A549 (cell line): ENCODE results near the gene IRAK1. TPM values are rescaled to one million over a fixed set of nuclear protein-coding genes. Genes with fewer than 3 reads are reported as not detected.
"Not testable (repeated sequence)": the region's sequence is repeated elsewhere in the genome, so short reads cannot be mapped to it uniquely, and the experiment has no call there.

Experiments
- ATAC-seq, 2 experiments: fragments of 200-7000 bp in 1 of 2; fragments of >200 bp in 1 of 2; cut with Nextera tagmentation in 1 of 2; cut with Tn5 transposase in 1 of 2; 3 replicates each; pipeline versions ENCODE4 v1.8.0 to v1.9.1; 2018 to 2020; ENCODE audit warnings: mild to moderate bottlenecking in 1 of 2, moderate library complexity in 1 of 2
- CTCF ChIA-PET: fragments of 300-600 bp; sonication (Branson Sonifier 250); formaldehyde crosslinking; extraction: SDS; loops from one replicate; lab custom pipeline; 2021; ENCODE audit warnings: antibody characterized with exemption, inconsistent platforms; lab: Yijun Ruan, JAX
- POLR2A ChIA-PET: fragments of 350-600 bp; formaldehyde crosslinking; extraction: SDS; loops from one replicate; lab custom pipeline; 2021; ENCODE audit warnings: antibody characterized with exemption, inconsistent platforms; lab: Yijun Ruan, JAX
- DNase-seq, 2 experiments: peaks; one replicate each; pipeline versions ENCODE4 v3.0.0 to v3.0.0-alpha.2; 2011 to 2016; ENCODE audit warnings: low read depth in 1 of 2, low spot score in 1 of 2
- FAIRE-seq: peaks from 2 replicates; lab custom pipeline; 2011; peaks lifted over from hg19 to GRCh38; lab: Jason Lieb, UNC
- H3K27ac ChIP-seq, 2 experiments: fragments of >200 bp; sonication (Bioruptor Twin); formaldehyde crosslinking; 3 replicates each; pipeline ENCODE4 v1.5.1; 2016 to 2017
- H3K4me1 ChIP-seq: fragments of >200 bp; sonication (Bioruptor Twin); formaldehyde crosslinking; 3 replicates; pipeline ENCODE4 v1.6.1; 2016
- H3K4me2 ChIP-seq: fragments of >200 bp; sonication (Bioruptor Twin); formaldehyde crosslinking; 3 replicates; pipeline ENCODE4 v1.6.1; 2016
- H3K4me3 ChIP-seq: fragments of >200 bp; sonication (Bioruptor Twin); formaldehyde crosslinking; 3 replicates; pipeline ENCODE4 v1.5.1; 2016
- H3K9me3 ChIP-seq: fragments of >200 bp; sonication (Bioruptor Twin); formaldehyde crosslinking; 3 replicates; pipeline ENCODE4 v1.6.1; 2016
- BCL3 ChIP-seq: fragments of >200 bp; sonication (Bioruptor Twin); formaldehyde crosslinking; IDR thresholded peaks from 3 replicates; pipeline ENCODE4 v1.6.1; 2016
- CBX2 ChIP-seq: fragments of 200-600 bp; sonication (generic); IDR thresholded peaks from 2 replicates; pipeline ENCODE4 v1.6.1; 2016; ENCODE audit warnings: low read depth, mild to moderate bottlenecking, borderline replicate concordance
- CBX8 ChIP-seq: fragments of 200-600 bp; sonication (generic); IDR thresholded peaks from 2 replicates; pipeline ENCODE4 v1.6.1; 2016
- CTCF ChIP-seq: fragments of >200 bp; sonication (Bioruptor Twin); formaldehyde crosslinking; IDR thresholded peaks from 3 replicates; pipeline ENCODE4 v1.5.1; 2016
- EP300 ChIP-seq, 2 experiments: fragments of >200 bp; sonication (Bioruptor Twin); formaldehyde crosslinking; IDR thresholded peaks; 2 replicates in 1 of 2; 3 replicates in 1 of 2; pipeline ENCODE4 v1.6.1; 2016 to 2017
- ESRRA ChIP-seq: fragments of 150-350 bp; IDR thresholded peaks from 2 replicates; pipeline ENCODE4 v1.6.1; 2014; ENCODE audit warnings: mild to moderate bottlenecking, low read length, borderline replicate concordance
- GATA3 ChIP-seq: IDR thresholded peaks from 2 replicates; pipeline ENCODE4 v1.6.1; 2012; ENCODE audit warnings: borderline replicate concordance
- HDAC2 ChIP-seq: fragments of 200-600 bp; sonication (generic); IDR thresholded peaks from 2 replicates; pipeline ENCODE4 v1.6.1; 2016
- HES2 ChIP-seq: fragments of >200 bp; sonication (Bioruptor Twin); formaldehyde crosslinking; IDR thresholded peaks from 2 replicates; pipeline ENCODE4 v1.6.1; 2016
- HOXA7 ChIP-seq: fragments of 250-450 bp; sonication (Bioruptor Pico); IDR thresholded peaks from 2 replicates; pipeline ENCODE4 v1.5.0; 2020; ENCODE audit warnings: mild to moderate bottlenecking, moderate library complexity
- HOXB5 ChIP-seq: fragments of 250-450 bp; sonication (Bioruptor Pico); IDR thresholded peaks from 2 replicates; pipeline ENCODE4 v1.5.0; 2020; ENCODE audit warnings: mild to moderate bottlenecking, moderate library complexity
- MAX ChIP-seq: IDR thresholded peaks from 2 replicates; pipeline ENCODE4 v1.6.1; 2012
- MAZ ChIP-seq: fragments of 150-350 bp; IDR thresholded peaks from 2 replicates; pipeline ENCODE4 v1.6.1; 2014; ENCODE audit warnings: antibody characterized with exemption, low read depth, low read length, borderline replicate concordance
- NPAS2 ChIP-seq: fragments of 250-450 bp; sonication (Bioruptor Pico); IDR thresholded peaks from 2 replicates; pipeline ENCODE4 v1.8.0; 2022; ENCODE audit warnings: mild to moderate bottlenecking, moderate library complexity, borderline replicate concordance
- NR3C1 ChIP-seq: fragments of >200 bp; sonication (Bioruptor Twin); formaldehyde crosslinking; IDR thresholded peaks from 3 replicates; pipeline ENCODE4 v1.6.1; 2017
- PHF8 ChIP-seq: fragments of 200-600 bp; sonication (generic); IDR thresholded peaks from 2 replicates; pipeline ENCODE4 v1.6.1; 2016; ENCODE audit warnings: low read depth, mild to moderate bottlenecking, antibody characterized with exemption, moderate library complexity, borderline replicate concordance
- RARB ChIP-seq: fragments of 250-450 bp; sonication (Bioruptor Pico); IDR thresholded peaks from 2 replicates; pipeline ENCODE4 v1.8.0; 2021; ENCODE audit warnings: mild to moderate bottlenecking, moderate library complexity
- USF2 ChIP-seq: fragments of 450-650 bp; IDR thresholded peaks from 2 replicates; pipeline ENCODE4 v1.6.1; 2014; ENCODE audit warnings: antibody characterized with exemption
- ZC3H11A ChIP-seq: fragments of 450-650 bp; IDR thresholded peaks from 2 replicates; pipeline ENCODE4 v1.6.1; 2014; ENCODE audit warnings: antibody characterized with exemption, mild to moderate bottlenecking
- ZFP36 ChIP-seq: fragments of 450-650 bp; IDR thresholded peaks from 2 replicates; pipeline ENCODE4 v1.6.1; 2014; ENCODE audit warnings: borderline replicate concordance; ENCODE audit not compliant: partially characterized antibody
- ZNF302 ChIP-seq: fragments of 250-450 bp; sonication (Bioruptor Pico); IDR thresholded peaks from 2 replicates; pipeline ENCODE4 v1.9.0; 2021; ENCODE audit warnings: inconsistent platforms, mild to moderate bottlenecking, moderate library complexity
- ZSCAN20 ChIP-seq: fragments of 250-450 bp; sonication (Bioruptor Pico); IDR thresholded peaks from 2 replicates; pipeline ENCODE4 v1.8.0; 2022; ENCODE audit warnings: mild to moderate bottlenecking, moderate library complexity
- WGBS: methylation state at CpG from one replicate; pipeline ENCODE4 v1.1.6; 2017; ENCODE audit errors: missing lambda C conversion rate; 5-methylcytosine and 5-hydroxymethylcytosine counted together
- polyA plus RNA-seq, 4 experiments: library from polyadenylated mRNA; depleted of rRNA in 3 of 4; stranded (reverse); fragments of >200 nt; fragmentation: RNase III in 1 of 4; extraction: RNeasy Plus Mini Kit Qiagen cat#74134 plus additional on column Dnase treatment in 1 of 4; gene quantifications; 2 replicates in 3 of 4; 3 replicates in 1 of 4; pipeline ENCODE4 v1.2.3, GENCODE V29; 2011 to 2017
- TF ChIP-seq, protein P1 (sequence below): IDR thresholded peaks from 2 replicates; pipeline ENCODE4 v1.6.1; 2012; ENCODE audit warnings: low read depth, borderline replicate concordance

Gene IRAK1
- polyA plus RNA-seq, 2 of the 4 experiments (the other 2 are of a cell fraction), result 73.1 to 177 TPM

DNA sequence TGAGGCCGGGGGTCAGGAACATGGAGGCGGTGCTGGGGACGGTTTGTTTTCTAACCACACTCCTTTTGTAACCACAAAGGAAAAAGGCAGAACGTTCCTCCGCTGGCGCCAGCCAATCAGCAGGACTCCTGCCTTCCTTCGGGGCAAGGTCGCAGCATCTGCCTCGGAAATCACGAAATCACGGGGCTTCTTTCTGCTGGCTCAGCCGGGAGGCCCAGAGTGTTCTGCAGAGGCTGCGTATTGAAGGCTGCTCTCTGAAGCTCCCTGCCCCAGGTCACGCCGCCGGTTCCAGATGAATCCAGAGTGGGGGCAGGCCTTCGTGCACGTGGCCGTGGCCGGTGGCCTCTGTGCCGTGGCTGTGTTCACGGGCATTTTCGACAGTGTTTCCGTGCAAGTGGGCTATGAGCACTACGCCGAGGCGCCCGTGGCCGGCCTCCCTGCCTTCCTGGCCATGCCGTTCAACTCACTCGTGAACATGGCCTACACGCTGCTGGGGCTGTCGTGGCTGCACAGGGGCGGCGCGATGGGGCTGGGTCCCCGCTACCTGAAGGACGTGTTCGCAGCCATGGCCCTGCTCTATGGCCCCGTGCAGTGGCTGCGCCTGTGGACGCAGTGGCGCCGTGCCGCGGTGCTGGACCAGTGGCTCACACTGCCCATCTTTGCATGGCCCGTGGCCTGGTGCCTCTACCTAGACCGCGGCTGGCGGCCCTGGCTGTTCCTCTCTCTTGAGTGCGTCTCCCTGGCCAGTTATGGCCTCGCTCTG lies 37.8 kb downstream of the IRAK1 start:
- no peaks in the 10 kb centered on the region for H3K4me1 ChIP-seq
- 95% methylated on average over 44 of the region's 52 CpGs for WGBS
- FAIRE-seq, result no peak
- no peak for DNase-seq
- ChIA-PET CTCF (interaction anchor here (3.2 kb wide), 1 partner anchor 32 kb away, joined by 15 read pairs; no protein-coding TSS in a partner anchor), POLR2A (interaction anchor here (0.9 kb wide), 1 partner anchor 10 kb away, joined by 5 read pairs; the partner anchor contains the start of gene HCFC1)
- TF ChIP-seq ZC3H11A, result no peak
- no peak for TF ChIP-seq NR3C1
- TF ChIP-seq MAX, result no peak
- no peak for TF ChIP-seq ZNF302
- no peak for TF ChIP-seq PHF8
- no peak for TF ChIP-seq ESRRA
- no peak for TF ChIP-seq NPAS2 (CRISPR knock-in tag)
- no peak for TF ChIP-seq RARB (CRISPR knock-in tag)
- no peak for TF ChIP-seq CBX8
- TF ChIP-seq HDAC2, result no peak
- TF ChIP-seq HES2, result no peak
- TF ChIP-seq CTCF, result no peak
- no peak for TF ChIP-seq GATA3
- TF ChIP-seq CBX2, result no peak
- TF ChIP-seq MAZ, result no peak
- H3K4me3 ChIP-seq, result no peak overlapping the region
- ATAC-seq, result no peak
- no peaks in the 10 kb centered on the region for H3K9me3 ChIP-seq
- H3K4me2 ChIP-seq, result no peak overlapping the region
- H3K27ac ChIP-seq, result no peak overlapping the region

GRCh38 chrX:153981231-153981630 lies 38.5 kb downstream of the IRAK1 start:
- no peak overlapping the region for H3K4me3 ChIP-seq
- no peaks in the 10 kb centered on the region for H3K9me3 ChIP-seq
- ChIA-PET POLR2A (interaction anchor here (0.9 kb wide), 1 partner anchor 10 kb away, joined by 5 read pairs; the partner anchor contains the start of gene HCFC1), CTCF (interaction anchor here (3.2 kb wide), 1 partner anchor 32 kb away, joined by 15 read pairs; no protein-coding TSS in a partner anchor)
- H3K27ac ChIP-seq, result no peak overlapping the region
- TF ChIP-seq HOXB5 (CRISPR knock-in tag), result no peak
- TF ChIP-seq EP300 (IDR thresholded peaks at IDR 0.05), result no peak
- TF ChIP-seq ZSCAN20 (CRISPR knock-in tag), result no peak
- no peak for TF ChIP-seq ZFP36
- TF ChIP-seq, protein P1, sequence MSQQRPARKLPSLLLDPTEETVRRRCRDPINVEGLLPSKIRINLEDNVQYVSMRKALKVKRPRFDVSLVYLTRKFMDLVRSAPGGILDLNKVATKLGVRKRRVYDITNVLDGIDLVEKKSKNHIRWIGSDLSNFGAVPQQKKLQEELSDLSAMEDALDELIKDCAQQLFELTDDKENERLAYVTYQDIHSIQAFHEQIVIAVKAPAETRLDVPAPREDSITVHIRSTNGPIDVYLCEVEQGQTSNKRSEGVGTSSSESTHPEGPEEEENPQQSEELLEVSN, result no peak
- no peak for TF ChIP-seq HOXA7 (CRISPR knock-in tag)
- no peak for TF ChIP-seq PHF8
- no peak for TF ChIP-seq BCL3
- no peak for TF ChIP-seq CTCF
- no peak for TF ChIP-seq ZNF302
- TF ChIP-seq USF2, result no peak
- no peak for ATAC-seq
- no peak overlapping the region for H3K4me2 ChIP-seq
- FAIRE-seq, result no peak
- no peaks in the 10 kb centered on the region for H3K4me1 ChIP-seq
- WGBS, result 95% methylated on average over 7 of the region's 7 CpGs
- DNase-seq, result no peak

DNA sequence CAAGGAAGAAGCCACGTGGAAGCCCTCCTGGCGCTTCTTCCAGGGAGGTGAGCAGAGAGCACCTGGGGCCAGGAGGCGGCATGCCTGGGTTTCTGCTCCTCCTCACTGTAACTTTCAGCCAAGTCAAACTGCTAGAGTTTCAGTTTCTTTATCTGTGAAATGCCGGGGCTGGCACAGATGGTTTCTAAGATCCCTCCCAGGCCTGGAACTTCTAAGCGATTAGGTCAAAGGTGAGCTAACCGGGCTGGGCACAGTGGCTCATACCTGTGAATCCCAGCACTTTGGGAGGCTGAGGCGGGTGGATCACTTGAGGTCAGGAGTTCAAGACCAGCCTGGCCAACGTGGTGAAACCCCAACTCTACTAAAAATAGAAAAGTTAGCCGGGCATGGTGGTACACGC lies 39.3 kb downstream of the IRAK1 start:
- FAIRE-seq, DNase-seq, H3K9me3 ChIP-seq, H3K4me2 ChIP-seq, ATAC-seq, H3K4me1 ChIP-seq, H3K27ac ChIP-seq, H3K4me3 ChIP-seq, POLR2A ChIA-PET: not testable (repeated sequence)
- CTCF ChIA-PET, result interaction anchor here (3.2 kb wide), 1 partner anchor 33 kb away, joined by 15 read pairs; no protein-coding TSS in a partner anchor
- 87% methylated on average over 8 of the region's 10 CpGs for WGBS
